Right hindlimb (tissue), 1 donor: ENCODE results near the gene BAAT.
A peak's percentile ranks its signal among the peaks of the same experiment; 100 is the strongest.

Experiments used
- DNase-seq: peaks from one replicate; pipeline ENCODE4 v3.0.0-alpha.2; 2018

Gene BAAT

GRCh38 chr9:101398068-101398929 is 13.5 kb upstream of the BAAT start, which contains the start of the genes MRPL50 and ZNF189:
Gene MRPL50, minus strand, starts transcription at chr9:101398618. Its CDS starts 26 bp downstream, at chr9:101398592.
Gene ZNF189, plus strand, starts transcription at chr9:101398851. Its CDS starts 306 bp downstream, at chr9:101399157.
- DNase-seq = peak; percentile 100

DNA sequence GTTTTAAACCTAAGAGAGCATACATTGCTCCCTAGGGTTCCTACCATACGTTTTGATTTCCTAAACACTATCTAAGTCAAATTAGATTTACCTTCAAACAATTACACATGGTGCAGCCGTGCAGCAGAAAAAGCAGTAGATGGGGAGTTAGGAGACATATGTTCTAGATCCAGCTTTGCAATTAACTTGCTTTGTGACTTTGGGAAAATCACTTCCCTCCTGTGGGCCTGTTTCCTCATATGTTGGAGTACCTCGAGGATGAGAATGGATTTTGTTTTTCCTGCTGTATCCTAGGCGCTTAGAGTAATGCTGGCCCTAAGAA is 12.9 kb upstream of the BAAT start:
- no peak for DNase-seq

DNA sequence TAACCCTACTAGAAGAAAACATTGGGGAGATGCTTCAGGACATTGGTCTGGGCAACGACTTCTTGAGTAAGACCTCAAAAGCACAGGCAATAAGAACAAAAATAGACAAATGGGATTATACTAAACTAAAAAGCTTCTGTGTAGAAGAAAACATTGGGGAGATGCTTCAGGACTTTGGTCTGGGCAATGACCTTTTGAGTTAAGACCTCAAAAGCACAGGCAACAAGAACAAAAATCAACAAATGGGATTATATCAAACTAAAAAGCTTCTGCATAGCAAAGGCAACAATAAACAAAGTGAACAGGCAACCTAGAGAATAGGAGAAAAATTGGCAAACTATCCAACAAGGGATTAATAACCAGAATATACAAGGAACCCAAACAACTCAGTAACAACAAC is 9.9 kb upstream of the BAAT start:
- no peak for DNase-seq

DNA sequence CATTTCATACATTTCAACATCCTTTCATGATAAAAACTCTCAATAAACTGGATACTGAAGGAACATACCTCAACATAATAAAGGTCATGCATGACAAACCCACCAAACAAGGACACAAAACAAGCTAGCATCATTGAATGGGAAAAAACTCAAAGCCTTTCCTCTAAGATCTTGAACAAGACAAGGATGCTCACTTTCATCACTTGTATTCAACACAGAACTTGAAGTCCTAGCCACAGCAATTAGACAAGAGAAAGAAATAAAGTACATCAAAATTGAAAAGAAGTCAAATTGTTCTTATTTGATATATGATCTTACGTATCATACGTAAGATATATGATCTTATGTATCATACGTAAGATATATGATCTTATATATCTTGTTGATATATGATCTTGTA is 8.3 kb upstream of the BAAT start:
- no peak for DNase-seq

- no peak for DNase-seq
Measured at GRCh38 chr9:101388507-101388993, 3.7 kb upstream of the BAAT start.

DNA sequence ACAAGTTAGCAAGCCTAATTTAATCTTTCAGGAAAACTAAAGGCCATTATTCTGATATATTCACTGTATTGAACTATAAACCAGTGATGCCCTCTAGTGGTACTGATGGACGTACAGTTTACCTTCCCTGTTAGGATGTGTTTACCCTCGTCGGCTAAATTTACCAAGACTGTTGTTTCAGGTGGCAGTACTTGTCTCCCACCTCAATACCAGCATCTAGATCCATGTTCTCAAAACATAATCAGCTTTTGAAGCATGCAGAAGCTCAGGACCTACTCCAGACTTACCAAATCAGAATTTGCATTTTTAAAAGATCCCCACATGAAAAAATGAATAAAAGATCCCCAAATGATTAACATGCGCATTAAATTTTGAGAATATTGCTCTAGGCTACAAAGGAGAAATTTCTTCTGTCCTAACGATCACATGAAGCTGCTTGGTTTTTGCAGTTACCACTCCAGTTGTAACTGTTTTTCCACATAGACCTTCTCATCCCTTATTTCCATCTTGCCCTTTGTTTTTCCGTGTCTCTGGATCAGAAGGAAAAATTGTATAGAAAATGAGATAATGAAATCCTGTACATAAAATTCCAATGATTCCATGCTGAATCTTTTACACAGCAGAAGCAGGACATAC is 3.2 kb upstream of the BAAT start:
- DNase-seq = no peak

DNA sequence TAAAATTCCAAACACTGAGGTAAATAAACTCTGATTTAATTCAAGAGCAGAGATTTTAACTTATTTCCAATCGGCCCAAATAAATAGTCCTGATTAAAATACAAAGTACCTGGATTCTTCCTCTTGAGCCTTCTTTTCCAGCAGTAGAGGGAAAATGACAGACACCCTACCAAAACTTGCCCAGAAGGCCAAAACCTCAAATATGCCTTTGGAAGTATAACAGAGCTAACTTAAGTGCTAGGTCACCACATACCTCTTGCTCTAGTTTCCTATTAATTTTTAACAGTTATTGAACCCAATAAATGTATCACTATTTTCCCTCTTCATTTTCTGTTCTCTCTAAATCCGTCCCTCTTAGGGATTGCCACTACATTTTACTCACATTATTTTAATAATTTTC is 1.4 kb downstream of the BAAT start:
- no peak for DNase-seq

DNA sequence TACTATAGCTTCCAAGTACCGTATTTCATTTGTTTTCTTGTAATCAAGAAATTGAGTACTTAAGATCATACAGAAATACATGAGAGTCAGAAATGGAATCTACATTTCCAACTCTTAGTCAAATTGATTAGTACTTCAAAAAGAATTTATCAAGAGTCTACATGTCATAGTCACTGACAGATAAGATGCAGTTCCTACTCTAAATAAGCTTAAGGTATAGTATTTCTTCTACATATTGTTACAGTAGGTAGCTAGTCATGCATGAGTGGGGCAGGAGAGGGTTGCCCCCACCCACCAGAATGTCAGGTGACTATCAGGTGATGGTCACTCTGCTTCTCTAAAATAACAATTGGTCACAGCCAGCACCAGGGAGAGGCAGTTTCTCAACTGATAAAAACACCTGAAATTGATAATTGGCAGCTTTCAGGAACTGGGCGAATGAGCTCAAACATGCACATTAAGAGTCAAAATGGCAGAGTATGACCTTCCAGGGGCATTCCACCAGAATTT is 2.9 kb downstream of the BAAT start:
- no peak for DNase-seq

DNA sequence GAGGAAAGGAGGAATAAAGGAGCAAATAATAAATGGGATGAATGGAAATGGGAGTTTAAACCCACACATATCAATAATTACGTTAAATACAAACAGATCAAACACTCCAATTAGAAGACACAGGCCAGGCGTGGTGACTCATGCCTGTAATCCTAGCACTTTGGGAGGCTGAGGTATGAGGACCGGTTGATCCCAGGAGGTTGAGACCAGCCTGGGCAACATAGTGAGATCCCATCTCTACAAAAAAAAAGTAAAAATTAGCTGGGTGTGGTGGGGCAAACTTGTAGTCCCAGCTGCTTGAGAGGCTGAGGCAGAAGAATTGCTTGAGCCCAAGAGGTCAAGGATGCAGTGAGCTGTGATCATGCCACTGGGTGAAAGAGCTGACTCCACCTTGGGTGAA is 3.7 kb downstream of the BAAT start:
- DNase-seq = no peak

DNA sequence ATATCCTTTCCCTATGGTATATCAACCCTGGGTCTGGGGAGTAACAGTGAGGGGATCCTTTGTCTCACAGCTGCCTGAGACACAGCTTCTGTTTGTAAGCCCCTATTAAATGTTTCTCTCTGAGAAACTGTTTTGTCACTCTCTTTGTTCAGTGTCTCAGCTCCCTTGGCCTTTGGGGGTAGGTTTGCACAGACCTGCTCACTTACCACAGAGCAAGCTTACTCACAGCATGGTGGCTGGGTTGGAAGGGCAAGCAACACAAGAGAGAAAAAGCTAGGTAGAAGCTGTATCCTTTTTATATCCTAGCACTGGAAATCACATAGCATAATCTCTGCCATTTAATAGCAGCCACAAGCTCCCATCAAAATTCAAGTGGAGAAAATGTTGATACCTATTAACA is 4.5 kb downstream of the BAAT start:
- DNase-seq = no peak

DNA sequence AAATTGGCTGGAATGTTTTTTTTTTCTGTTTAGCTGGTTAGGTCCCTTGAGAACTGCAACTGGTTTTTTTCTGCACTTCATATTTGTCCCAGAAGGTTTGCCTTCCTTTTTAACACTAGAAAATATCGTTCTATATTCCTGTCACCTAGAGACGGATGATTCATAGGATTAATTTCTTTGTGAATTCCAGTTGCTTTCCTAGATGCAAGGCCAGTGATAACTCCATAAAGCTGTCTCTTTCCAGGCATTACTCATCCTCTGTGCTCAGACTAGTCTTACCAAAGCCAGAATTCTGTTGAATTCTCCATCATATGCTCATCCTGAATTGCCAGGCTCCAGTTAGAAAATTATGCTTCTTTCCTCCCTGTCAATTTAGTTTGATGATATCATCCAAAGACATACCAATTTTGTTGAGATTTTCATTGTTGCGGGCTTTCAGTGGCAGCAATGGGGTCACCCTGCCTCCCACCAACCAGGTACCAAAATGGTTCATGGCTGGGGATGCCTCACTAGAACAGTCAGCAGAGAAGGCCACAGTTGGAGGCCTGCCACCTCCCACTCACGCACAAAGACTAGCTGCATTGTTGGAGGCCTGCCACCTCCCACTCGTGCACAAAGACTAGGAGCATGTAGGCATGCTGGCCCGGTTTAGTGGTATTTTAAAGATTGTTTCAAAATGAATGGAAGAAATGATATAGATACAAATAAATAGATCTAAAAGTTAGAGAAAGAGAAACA is 8.5 kb downstream of the BAAT start:
- DNase-seq = no peak

GRCh38 chr9:101375546-101375945 is 9.3 kb downstream of the BAAT start:
- DNase-seq = no peak

GRCh38 chr9:101372327-101373118 is 12.3 kb downstream of the BAAT start:
- no peak for DNase-seq

DNA sequence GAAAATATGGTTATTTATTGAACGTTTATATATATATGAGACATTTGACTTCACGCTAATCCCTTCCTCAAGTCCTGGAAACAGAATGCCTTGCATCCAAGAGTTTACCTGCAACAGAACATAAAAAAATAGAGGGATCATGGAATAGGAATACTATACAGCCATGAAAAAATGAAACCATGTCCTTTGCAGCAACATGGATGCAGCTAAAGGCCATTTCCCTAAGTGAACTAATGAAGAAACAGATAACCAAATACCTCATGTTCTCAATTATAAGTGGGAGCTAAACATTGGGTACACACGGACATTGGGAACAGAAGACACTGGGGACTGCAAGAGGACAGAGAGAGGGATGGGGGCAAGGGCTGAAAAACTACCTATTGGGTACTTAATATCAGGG is 13.0 kb downstream of the BAAT start:
- no peak for DNase-seq

GRCh38 chr9:101369884-101370531 is 14.8 kb downstream of the BAAT start:
- no peak for DNase-seq

DNA sequence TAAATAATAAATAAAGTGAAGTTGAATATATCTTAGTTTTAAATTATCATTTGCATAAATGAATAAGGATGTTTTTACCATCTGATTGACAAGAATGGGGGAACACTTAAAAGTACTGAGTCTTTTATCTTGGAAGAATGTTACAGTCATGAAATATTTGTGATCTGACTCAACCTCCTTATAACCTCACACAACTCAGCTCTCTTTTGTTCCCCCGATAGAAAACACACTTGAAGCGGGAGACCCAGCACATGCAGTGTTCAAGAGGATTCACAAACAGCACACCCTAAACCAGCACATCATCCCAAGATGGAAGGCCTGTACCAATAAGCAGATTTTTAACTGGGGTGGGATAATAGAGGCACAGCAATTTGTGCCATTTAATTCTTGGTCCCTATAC is 15.5 kb downstream of the BAAT start:
- no peak for DNase-seq

GRCh38 chr9:101367323-101367722 is 17.5 kb downstream of the BAAT start:
- no peak for DNase-seq

- DNase-seq = no peak
Measured at GRCh38 chr9:101366038-101366756, 18.6 kb downstream of the BAAT start.

- no peak for DNase-seq
Measured at GRCh38 chr9:101365181-101365580, 19.6 kb downstream of the BAAT start.

DNA sequence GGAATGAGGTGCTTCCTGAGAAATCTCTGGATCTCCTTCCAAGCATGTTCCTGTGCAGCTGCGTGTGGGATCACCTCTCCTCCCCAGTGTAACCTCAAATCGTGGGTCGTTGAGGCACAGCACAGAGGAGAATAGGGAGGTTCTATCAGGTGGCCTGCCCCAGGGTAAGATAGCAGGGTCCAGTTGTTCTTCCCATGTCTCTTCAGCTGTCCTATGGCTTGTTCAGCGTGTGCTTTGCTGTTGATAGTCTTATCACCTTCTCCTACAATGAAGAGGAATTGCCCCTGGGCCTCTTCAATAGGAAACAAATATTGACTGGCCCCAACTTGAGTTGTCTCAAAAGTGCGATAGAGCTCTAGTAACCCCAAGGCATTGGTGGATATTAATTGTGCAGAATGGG is 22.4 kb downstream of the BAAT start:
- DNase-seq = no peak

- DNase-seq = no peak
Measured at GRCh38 chr9:101360647-101361046, 24.2 kb downstream of the BAAT start.
